AG10803 (cell line): ENCODE data around the gene ZBTB16.

Source experiments
- DNase-seq: peaks from one replicate; pipeline ENCODE4 v3.0.0; 2010; ENCODE audit warnings: low read depth
- H3K4me3 ChIP-seq: 2 replicates; pipeline ENCODE4 v1.5.1; 2011; ENCODE audit warnings: mild to moderate bottlenecking, low read length, control low read depth
- TF ChIP-seq, protein P1 (sequence below): conservative IDR thresholded peaks from 2 replicates; pipeline ENCODE4 v1.5.1; 2011; ENCODE audit warnings: mild to moderate bottlenecking, low read length, control low read depth, inconsistent platforms

Gene ZBTB16

DNA sequence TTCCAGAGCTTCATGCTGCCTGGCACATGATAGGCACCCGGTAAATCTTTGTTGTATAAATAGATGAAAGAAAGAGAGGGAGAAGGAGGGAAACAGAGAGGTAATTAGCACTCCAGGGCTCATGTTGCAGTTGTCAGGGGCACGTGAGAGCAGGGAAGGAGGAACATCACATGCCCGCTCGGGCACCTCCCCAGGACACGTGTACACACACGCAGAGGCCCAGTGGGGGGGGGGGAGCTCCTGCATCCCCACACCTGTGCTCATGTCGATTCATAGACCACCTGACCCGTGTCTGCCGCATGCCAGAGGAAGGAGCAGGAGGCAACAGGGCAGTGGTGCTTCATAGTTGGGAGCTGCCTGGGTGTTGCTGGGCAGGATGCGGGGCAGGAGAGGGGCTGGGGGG lies 199.6 kb downstream of the ZBTB16 start:
- TF ChIP-seq, protein P1, sequence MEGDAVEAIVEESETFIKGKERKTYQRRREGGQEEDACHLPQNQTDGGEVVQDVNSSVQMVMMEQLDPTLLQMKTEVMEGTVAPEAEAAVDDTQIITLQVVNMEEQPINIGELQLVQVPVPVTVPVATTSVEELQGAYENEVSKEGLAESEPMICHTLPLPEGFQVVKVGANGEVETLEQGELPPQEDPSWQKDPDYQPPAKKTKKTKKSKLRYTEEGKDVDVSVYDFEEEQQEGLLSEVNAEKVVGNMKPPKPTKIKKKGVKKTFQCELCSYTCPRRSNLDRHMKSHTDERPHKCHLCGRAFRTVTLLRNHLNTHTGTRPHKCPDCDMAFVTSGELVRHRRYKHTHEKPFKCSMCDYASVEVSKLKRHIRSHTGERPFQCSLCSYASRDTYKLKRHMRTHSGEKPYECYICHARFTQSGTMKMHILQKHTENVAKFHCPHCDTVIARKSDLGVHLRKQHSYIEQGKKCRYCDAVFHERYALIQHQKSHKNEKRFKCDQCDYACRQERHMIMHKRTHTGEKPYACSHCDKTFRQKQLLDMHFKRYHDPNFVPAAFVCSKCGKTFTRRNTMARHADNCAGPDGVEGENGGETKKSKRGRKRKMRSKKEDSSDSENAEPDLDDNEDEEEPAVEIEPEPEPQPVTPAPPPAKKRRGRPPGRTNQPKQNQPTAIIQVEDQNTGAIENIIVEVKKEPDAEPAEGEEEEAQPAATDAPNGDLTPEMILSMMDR: no peak
- DNase-seq: no peak
- H3K4me3 ChIP-seq: no peak overlapping the region

DNA sequence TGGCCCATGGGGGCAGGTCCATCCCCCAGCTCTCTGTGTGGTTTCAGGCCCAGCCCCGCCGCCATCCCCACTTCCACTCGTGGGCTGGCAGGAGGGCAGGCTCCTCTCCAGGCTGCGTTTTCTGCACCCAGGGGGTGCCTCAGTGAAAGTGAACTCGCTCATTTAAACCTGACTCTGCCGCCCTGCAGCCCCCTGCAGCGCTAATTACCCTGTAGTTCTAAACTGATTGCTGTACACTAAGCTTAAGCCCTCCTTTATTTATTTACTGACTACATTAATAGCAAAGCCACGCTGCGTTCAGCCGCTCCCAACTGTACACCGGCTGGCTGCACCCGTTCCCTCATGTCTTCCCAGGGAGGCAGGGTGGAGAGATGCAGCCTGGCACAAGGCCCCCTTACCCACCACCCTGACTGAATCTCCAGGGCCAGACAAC lies 200.1 kb downstream of the ZBTB16 start:
- TF ChIP-seq, protein P1: no peak
- no peak for DNase-seq

DNA sequence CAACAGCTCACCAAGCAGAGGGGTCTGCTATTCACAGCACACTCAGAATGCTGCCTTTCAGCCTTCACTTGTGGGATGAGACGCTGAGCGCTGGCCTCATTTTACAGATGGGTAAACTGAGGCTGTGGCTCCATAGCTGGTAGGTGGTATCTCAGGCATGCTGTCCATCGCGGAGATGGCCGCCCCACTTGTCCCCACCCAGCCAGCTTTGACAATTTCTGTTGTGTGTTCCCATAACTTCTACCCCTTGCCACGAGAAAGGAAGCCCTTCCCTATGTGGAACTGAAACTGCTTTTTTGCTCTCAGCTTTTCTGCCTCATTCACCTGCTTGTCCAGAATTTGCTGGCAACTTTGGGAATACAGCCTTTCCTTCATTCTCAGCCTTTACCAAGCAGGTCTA lies 200.6 kb downstream of the ZBTB16 start:
- DNase-seq: no peak
- TF ChIP-seq, protein P1: no peak
- H3K4me3 ChIP-seq: no peak overlapping the region

More for the DNA sequence above, 200.1 kb downstream of the ZBTB16 start:
- H3K4me3 ChIP-seq: no peak overlapping the region

DNA sequence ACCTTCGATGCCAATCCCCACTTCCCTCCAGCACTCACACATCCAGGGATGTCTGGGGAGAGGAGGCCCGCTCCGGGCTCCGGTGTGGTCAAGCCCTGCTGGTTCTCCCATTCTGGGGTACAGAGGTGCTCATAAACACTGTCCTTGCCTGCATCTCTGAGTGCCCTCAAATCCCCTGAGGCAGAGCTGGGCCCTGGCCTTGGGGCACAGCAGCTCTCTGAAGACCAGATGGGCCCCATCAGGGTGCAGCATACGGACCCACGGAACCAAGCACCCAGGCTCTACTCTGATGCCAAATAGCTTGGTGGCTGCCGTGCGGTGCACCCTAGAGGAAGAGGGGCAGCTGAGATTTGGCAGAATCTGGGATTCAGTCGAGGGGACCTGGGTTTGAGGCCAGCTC lies 201.0 kb downstream of the ZBTB16 start:
- no peak overlapping the region for H3K4me3 ChIP-seq
- TF ChIP-seq, protein P1: no peak
- DNase-seq: no peak

DNA sequence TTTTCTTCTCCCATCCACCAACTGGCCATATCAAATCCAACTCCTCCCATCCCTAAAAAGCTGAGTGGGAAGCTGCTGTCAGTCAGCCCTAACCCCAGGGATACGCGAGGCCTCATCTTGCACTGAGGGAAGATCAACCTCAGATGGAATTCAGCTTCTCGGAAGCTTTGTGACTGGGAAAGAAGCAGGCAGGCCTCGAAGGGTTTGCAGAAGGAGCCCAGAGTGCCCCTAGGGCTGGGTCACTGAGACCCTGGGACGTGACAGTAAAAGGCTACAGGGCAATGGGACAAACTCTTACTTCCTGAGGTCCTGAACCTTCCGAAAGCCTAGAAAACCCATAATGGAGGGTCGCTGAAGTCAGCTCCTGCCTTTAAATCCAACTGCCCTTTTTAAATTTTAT lies 202.3 kb downstream of the ZBTB16 start:
- no peak for DNase-seq

DNA sequence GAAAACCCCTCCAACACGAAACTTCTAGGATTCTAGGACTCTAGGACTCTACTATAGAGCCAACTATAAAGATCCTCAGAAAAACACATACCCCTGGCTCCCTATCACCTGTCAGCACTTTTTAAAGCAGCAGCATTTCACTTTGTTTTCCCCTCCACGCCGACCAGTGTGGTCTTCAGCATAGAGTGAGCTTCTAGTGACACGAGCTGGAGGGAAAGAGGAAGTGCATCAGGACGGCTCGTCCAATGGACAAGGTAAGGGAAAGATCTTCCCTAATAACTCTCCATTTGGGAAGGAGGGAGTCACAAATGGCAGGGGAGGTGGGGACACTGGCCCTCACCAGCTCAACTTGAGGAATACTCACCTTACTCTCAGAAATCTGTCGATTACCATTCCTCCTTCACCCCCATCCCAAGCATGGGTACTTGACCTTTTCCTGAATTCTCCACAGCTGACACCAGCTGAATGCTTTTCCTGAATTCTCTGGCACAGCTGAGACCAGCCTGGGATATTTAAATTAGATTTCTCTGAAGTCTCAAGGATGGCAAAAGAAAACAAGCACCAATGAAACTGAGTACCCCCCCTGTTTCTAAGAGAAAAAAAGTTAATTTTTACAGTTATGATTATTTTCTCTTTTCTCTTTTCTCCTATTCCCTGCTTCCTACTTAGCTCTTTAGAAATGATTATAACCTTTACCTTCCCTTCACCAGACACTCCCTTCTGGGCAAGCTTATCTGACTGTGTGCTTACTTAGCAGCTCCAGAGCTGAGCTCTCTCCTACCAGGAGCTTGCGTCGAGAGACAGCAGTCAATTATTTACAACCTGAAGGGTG lies 203.4 kb downstream of the ZBTB16 start:
- no peak overlapping the region for H3K4me3 ChIP-seq
- TF ChIP-seq, protein P1: peak; percentile 91
- DNase-seq: peak; percentile 50

More for the DNA sequence above, 202.3 kb downstream of the ZBTB16 start:
- no peak overlapping the region for H3K4me3 ChIP-seq
- TF ChIP-seq, protein P1: no peak
